Measurements from ENCODE around the gene GAB1.

Gene GAB1

GRCh38 chr4:143367863-143368262 is 31.2 kb downstream of the GAB1 start:
- Histone ChIP-seq H3K27me3 (replicated peaks; ENCODE audit: control insufficient read depth, insufficient read depth, low read length, poor library complexity, severe bottlenecking) (peaks cover 3% of the 10 kb centered on the region), H3K27ac (ENCODE audit: insufficient read depth, low read length, poor library complexity, severe bottlenecking) (no peak overlapping the region), H3K9me3 (ENCODE audit: control insufficient read depth, low read length) (no peaks in the 10 kb centered on the region), H3K36me3 (ENCODE audit: control insufficient read depth, insufficient read depth, low read length) (no peaks in the 10 kb centered on the region), H3K4me1 (ENCODE audit: control insufficient read depth, insufficient read depth, low read length, poor library complexity, severe bottlenecking) (no peaks in the 10 kb centered on the region), H3K4me3 (ENCODE audit: insufficient read depth, low read depth, low read length, poor library complexity, severe bottlenecking) (no peak overlapping the region)
- DNase-seq, result no peak

- Histone ChIP-seq H3K4me3 (ENCODE audit: insufficient read depth, low read depth, low read length, poor library complexity, severe bottlenecking) (no peak overlapping the region), H3K27me3 (replicated peaks; ENCODE audit: control insufficient read depth, insufficient read depth, low read length, poor library complexity, severe bottlenecking) (peaks cover 3% of the 10 kb centered on the region), H3K27ac (ENCODE audit: insufficient read depth, low read length, poor library complexity, severe bottlenecking) (no peak overlapping the region), H3K4me1 (ENCODE audit: control insufficient read depth, insufficient read depth, low read length, poor library complexity, severe bottlenecking) (no peaks in the 10 kb centered on the region), H3K36me3 (ENCODE audit: control insufficient read depth, insufficient read depth, low read length) (no peaks in the 10 kb centered on the region), H3K9me3 (ENCODE audit: control insufficient read depth, low read length) (no peaks in the 10 kb centered on the region)
- DNase-seq, result no peak
These were observed 32.9 kb downstream of the GAB1 start for GRCh38 chr4:143369552-143369951.

- no peak overlapping the region for H3K27ac ChIP-seq (ENCODE audit: insufficient read depth, low read length, poor library complexity, severe bottlenecking)
- no peaks in the 10 kb centered on the region for H3K36me3 ChIP-seq (ENCODE audit: control insufficient read depth, insufficient read depth, low read length)
- no peaks in the 10 kb centered on the region for H3K4me1 ChIP-seq (ENCODE audit: control insufficient read depth, insufficient read depth, low read length, poor library complexity, severe bottlenecking)
- H3K27me3 ChIP-seq (replicated peaks; ENCODE audit: control insufficient read depth, insufficient read depth, low read length, poor library complexity, severe bottlenecking), result peaks cover 3% of the 10 kb centered on the region
- H3K4me3 ChIP-seq (ENCODE audit: insufficient read depth, low read depth, low read length, poor library complexity, severe bottlenecking), result no peak overlapping the region
- DNase-seq, result no peak
- H3K9me3 ChIP-seq (ENCODE audit: control insufficient read depth, low read length), result no peaks in the 10 kb centered on the region
These were observed 35.6 kb downstream of the GAB1 start for GRCh38 chr4:143372093-143372915.

- Histone ChIP-seq H3K36me3 (ENCODE audit: control insufficient read depth, insufficient read depth, low read length) (no peaks in the 10 kb centered on the region), H3K27ac (ENCODE audit: insufficient read depth, low read length, poor library complexity, severe bottlenecking) (no peak overlapping the region), H3K9me3 (ENCODE audit: control insufficient read depth, low read length) (no peaks in the 10 kb centered on the region), H3K4me3 (ENCODE audit: insufficient read depth, low read depth, low read length, poor library complexity, severe bottlenecking) (no peak overlapping the region), H3K27me3 (replicated peaks; ENCODE audit: control insufficient read depth, insufficient read depth, low read length, poor library complexity, severe bottlenecking) (peaks cover 3% of the 10 kb centered on the region), H3K4me1 (ENCODE audit: control insufficient read depth, insufficient read depth, low read length, poor library complexity, severe bottlenecking) (no peaks in the 10 kb centered on the region)
- DNase-seq, result no peak
These were observed 37.6 kb downstream of the GAB1 start for GRCh38 chr4:143374255-143374654.

GRCh38 chr4:143374771-143375170 is 38.1 kb downstream of the GAB1 start:
- no peak for DNase-seq
- Histone ChIP-seq H3K27me3 (replicated peaks; ENCODE audit: control insufficient read depth, insufficient read depth, low read length, poor library complexity, severe bottlenecking) (peaks cover under 1% of the 10 kb centered on the region), H3K27ac (ENCODE audit: insufficient read depth, low read length, poor library complexity, severe bottlenecking) (no peak overlapping the region), H3K4me3 (ENCODE audit: insufficient read depth, low read depth, low read length, poor library complexity, severe bottlenecking) (no peak overlapping the region), H3K4me1 (ENCODE audit: control insufficient read depth, insufficient read depth, low read length, poor library complexity, severe bottlenecking) (no peaks in the 10 kb centered on the region), H3K36me3 (ENCODE audit: control insufficient read depth, insufficient read depth, low read length) (no peaks in the 10 kb centered on the region), H3K9me3 (ENCODE audit: control insufficient read depth, low read length) (no peaks in the 10 kb centered on the region)

GRCh38 chr4:143375326-143376073 is 38.8 kb downstream of the GAB1 start:
- H3K27ac ChIP-seq (ENCODE audit: insufficient read depth, low read length, poor library complexity, severe bottlenecking), result no peak overlapping the region
- no peak for DNase-seq
- H3K27me3 ChIP-seq (replicated peaks; ENCODE audit: control insufficient read depth, insufficient read depth, low read length, poor library complexity, severe bottlenecking), result no peaks in the 10 kb centered on the region
- no peaks in the 10 kb centered on the region for H3K9me3 ChIP-seq (ENCODE audit: control insufficient read depth, low read length)
- H3K4me1 ChIP-seq (ENCODE audit: control insufficient read depth, insufficient read depth, low read length, poor library complexity, severe bottlenecking), result no peaks in the 10 kb centered on the region
- no peaks in the 10 kb centered on the region for H3K36me3 ChIP-seq (ENCODE audit: control insufficient read depth, insufficient read depth, low read length)
- no peak overlapping the region for H3K4me3 ChIP-seq (ENCODE audit: insufficient read depth, low read depth, low read length, poor library complexity, severe bottlenecking)

GRCh38 chr4:143377611-143378099 is 41.0 kb downstream of the GAB1 start:
- Histone ChIP-seq H3K36me3 (ENCODE audit: control insufficient read depth, insufficient read depth, low read length) (no peaks in the 10 kb centered on the region), H3K27ac (ENCODE audit: insufficient read depth, low read length, poor library complexity, severe bottlenecking) (no peak overlapping the region), H3K4me1 (ENCODE audit: control insufficient read depth, insufficient read depth, low read length, poor library complexity, severe bottlenecking) (no peaks in the 10 kb centered on the region), H3K4me3 (ENCODE audit: insufficient read depth, low read depth, low read length, poor library complexity, severe bottlenecking) (no peak overlapping the region), H3K27me3 (replicated peaks; ENCODE audit: control insufficient read depth, insufficient read depth, low read length, poor library complexity, severe bottlenecking) (no peaks in the 10 kb centered on the region), H3K9me3 (ENCODE audit: control insufficient read depth, low read length) (no peaks in the 10 kb centered on the region)
- DNase-seq, result no peak

- H3K27ac ChIP-seq (ENCODE audit: insufficient read depth, low read length, poor library complexity, severe bottlenecking), result no peak overlapping the region
These were observed 44.0 kb downstream of the GAB1 start for GRCh38 chr4:143380629-143381028.

GRCh38 chr4:143381189-143382118 is 44.8 kb downstream of the GAB1 start:
- no peak for DNase-seq
- Histone ChIP-seq H3K27ac (ENCODE audit: insufficient read depth, low read length, poor library complexity, severe bottlenecking) (no peak overlapping the region), H3K36me3 (ENCODE audit: control insufficient read depth, insufficient read depth, low read length) (no peaks in the 10 kb centered on the region), H3K9me3 (ENCODE audit: control insufficient read depth, low read length) (no peaks in the 10 kb centered on the region), H3K4me3 (ENCODE audit: insufficient read depth, low read depth, low read length, poor library complexity, severe bottlenecking) (no peak overlapping the region), H3K27me3 (replicated peaks; ENCODE audit: control insufficient read depth, insufficient read depth, low read length, poor library complexity, severe bottlenecking) (no peaks in the 10 kb centered on the region), H3K4me1 (ENCODE audit: control insufficient read depth, insufficient read depth, low read length, poor library complexity, severe bottlenecking) (no peaks in the 10 kb centered on the region)

More at GRCh38 chr4:143380629-143381028, 44.0 kb downstream of the GAB1 start:
- Histone ChIP-seq H3K4me1 (ENCODE audit: control insufficient read depth, insufficient read depth, low read length, poor library complexity, severe bottlenecking) (no peaks in the 10 kb centered on the region), H3K4me3 (ENCODE audit: insufficient read depth, low read depth, low read length, poor library complexity, severe bottlenecking) (no peak overlapping the region), H3K27me3 (replicated peaks; ENCODE audit: control insufficient read depth, insufficient read depth, low read length, poor library complexity, severe bottlenecking) (no peaks in the 10 kb centered on the region), H3K9me3 (ENCODE audit: control insufficient read depth, low read length) (no peaks in the 10 kb centered on the region), H3K36me3 (ENCODE audit: control insufficient read depth, insufficient read depth, low read length) (no peaks in the 10 kb centered on the region)
- DNase-seq, result no peak
